HG03095 (cell line): ENCODE data around the gene ME1.
"Not testable (repeated sequence)": the region's sequence is repeated elsewhere in the genome, so short reads cannot be mapped to it uniquely, and the experiment has no call there.

ENCODE experiments used
- ATAC-seq: cut with Tn5 transposase; IDR thresholded peaks from one replicate; pipeline ENCODE4 v1.9.1; 2021; ENCODE audit warnings: moderate library complexity; ENCODE audit not compliant: unreplicated experiment

The ME1 gene

GRCh38 chr6:83359638-83360037 lies 71.2 kb downstream of the ME1 start:
- no peak for ATAC-seq

DNA sequence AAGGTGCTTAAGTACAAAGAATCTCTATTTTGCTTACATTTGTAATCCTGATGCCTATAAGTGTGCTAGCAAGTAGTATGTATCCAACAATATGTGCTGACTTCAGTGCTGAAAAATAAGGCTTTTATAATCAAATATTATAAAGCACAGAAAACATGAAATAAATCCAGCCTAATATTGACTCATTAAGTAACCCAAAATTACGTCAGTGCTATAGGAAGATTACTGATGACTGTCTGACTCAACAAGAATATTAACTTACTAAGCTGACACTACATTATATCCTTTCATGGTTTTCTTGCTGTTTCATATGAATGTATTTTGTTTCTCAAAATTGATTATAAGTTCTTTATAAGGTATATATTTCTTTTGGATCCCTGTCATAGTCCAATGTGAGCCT lies 76.1 kb downstream of the ME1 start:
- ATAC-seq, result no peak

DNA sequence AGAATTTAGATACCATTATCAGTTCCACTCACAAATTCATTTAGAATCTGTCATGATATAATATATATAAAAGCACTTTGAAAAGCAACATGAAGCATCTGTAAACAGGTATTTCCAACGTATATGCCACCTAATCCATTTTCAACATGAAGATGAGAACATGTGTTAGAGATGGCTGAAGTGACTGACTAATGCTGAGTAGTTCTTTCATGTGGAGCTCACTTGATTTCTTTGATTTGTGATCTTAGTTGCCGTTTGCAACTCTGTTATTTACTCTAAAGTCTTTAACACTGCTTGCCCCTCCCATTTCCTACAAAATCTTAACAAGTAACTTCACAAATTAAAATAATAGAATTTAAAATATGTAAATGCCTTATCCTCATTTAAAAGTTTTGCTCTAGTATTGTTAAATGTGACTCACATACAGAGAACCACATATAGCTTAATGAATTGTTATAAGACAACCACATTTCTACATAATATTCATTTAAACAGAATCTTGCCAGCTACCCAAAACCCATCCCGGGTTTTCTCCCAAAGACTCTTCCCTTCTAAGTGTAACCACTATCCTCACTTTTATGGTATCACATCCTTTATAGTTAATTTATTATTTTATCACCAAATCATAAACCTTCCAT lies 78.3 kb downstream of the ME1 start:
- no peak for ATAC-seq

DNA sequence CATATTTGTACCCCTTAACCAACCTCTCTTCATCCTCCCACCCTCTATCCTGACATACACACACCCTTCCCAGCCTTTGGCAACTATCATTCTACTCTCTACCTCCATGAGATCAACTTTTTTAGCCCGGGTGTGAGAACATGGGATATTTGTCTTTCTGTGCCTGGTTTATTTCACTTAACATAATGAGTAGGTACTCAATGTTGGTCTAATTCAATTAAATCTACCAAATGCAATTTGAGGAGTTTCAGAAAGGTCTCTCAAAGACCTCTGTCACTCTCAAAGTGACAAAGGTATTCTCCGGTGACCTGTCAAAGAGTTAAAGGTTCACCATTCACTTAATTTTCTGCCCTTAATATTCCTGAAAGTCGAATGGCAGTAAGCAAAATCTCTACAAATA lies 87.7 kb downstream of the ME1 start:
- no peak for ATAC-seq

- no peak for ATAC-seq
Observed at GRCh38 chr6:83341765-83342164, 89.1 kb downstream of the ME1 start.

DNA sequence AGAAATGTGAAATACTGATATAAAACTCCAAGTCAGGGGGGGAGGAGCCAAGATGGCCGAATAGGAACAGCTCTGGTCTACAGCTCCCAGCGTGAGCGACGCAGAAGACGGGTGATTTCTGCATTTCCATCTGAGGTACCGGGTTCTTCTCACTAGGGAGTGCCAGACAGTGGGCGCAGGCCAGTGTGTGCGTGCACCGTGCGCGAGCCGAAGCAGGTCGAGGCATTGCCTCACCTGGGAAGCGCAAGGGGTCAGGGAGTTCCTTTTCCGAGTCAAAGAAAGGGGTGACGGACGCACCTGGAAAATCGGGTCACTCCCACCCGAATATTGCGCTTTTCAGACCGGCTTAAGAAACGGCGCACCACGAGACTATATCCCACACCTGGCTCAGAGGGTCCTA lies 96.9 kb downstream of the ME1 start:
- ATAC-seq, result not testable (repeated sequence)

DNA sequence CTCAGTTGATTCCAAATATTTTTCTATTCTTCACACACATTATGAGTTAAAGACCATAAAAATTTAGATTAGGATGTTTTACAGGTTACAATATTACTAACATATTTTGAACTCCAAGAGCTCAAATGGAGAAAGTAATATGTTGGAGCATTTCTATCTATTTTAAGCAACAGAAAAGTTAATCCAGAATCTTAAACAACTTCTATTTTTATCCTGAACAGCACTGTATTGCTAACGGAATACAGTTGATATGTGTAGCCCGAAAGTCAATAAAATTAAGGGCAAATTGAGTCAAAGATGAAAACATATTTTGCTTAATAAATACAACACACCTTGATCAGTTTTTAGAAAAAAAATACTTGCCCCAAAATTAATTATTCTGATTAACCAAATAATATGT lies 97.4 kb downstream of the ME1 start:
- no peak for ATAC-seq

GRCh38 chr6:83314693-83315092 lies 116.2 kb downstream of the ME1 start:
- no peak for ATAC-seq

DNA sequence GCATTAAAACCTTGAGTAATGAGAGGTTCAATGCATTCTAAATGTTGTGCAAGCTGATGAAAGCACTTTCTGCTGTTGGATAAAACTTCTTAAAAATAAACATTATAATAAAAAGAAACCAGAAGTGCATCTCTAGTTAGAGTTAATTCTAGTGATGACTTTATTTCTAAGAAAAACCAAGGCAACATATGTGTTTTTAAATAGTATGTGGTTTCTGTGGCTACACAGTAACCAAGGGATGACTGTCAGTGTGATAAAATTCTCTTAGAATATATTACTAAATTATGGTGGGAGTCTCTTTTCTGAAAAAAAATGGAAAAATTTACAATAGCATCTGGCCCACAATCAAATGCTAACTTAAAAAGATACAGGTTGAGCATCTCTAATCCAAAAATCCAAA lies 117.0 kb downstream of the ME1 start:
- no peak for ATAC-seq

- ATAC-seq, result no peak
Observed at GRCh38 chr6:83311231-83311630, 119.6 kb downstream of the ME1 start.

DNA sequence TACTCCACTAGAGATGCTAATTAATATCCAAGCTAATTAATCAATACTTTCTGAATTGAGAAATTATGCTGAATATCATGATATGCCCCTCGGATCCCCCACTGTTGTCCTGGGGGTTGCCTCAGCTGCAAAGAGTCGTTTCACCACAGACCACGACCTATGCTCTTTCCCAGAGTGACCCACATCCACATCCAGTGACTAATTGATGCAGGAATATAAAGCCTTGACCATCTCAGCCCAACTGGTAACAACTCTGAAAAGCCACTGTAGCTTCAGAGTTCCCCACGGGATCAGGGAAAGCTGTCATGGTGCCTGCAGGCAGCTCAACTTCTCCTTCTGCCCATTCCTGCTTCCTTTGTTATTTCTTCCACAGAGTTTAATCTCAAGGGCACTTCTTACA lies 120.8 kb downstream of the ME1 start:
- ATAC-seq, result no peak

- ATAC-seq, result no peak
Observed at GRCh38 chr6:83309344-83309743, 121.5 kb downstream of the ME1 start.

GRCh38 chr6:83308833-83309232 lies 122.0 kb downstream of the ME1 start:
- no peak for ATAC-seq

DNA sequence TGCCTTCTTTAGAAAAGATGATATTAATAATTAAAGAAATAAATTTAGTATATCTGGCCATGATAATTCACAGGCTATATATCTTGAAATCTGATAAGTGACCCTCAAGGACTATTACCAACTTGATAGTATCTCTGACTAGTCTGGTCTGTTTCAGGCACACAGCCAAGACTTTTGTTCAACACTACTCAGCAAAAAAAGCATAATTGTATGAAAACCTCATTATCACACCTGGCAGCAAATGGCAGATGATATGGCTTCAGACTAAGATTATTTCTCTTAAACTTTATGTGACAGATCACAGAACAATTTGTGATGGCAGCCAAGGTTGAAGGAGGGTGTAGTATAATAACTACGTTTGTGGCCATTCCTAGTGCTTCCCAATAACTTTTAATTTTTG lies 123.0 kb downstream of the ME1 start:
- ATAC-seq, result no peak

DNA sequence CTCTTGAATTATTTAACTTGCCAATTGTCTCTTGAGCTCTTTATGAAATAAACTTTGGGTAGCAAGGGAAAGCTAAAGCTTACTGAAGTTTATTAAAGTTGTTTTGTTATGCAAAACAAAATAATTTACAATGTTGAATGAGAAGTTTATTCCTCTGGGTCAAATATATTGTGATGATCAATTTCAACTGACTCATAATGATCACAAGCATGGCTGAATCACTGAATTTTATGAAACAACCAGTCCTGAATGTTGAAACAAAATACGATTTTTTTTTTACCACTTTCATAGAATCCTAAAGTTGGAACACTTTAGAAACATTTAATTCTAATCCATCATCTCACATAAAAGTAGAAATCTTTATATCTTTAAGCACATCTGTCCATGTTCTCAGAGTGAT lies 127.4 kb downstream of the ME1 start:
- no peak for ATAC-seq

GRCh38 chr6:83294676-83295075 lies 136.2 kb downstream of the ME1 start:
- no peak for ATAC-seq

GRCh38 chr6:83292900-83293843 lies 137.7 kb downstream of the ME1 start:
- peak; percentile 86 for ATAC-seq

DNA sequence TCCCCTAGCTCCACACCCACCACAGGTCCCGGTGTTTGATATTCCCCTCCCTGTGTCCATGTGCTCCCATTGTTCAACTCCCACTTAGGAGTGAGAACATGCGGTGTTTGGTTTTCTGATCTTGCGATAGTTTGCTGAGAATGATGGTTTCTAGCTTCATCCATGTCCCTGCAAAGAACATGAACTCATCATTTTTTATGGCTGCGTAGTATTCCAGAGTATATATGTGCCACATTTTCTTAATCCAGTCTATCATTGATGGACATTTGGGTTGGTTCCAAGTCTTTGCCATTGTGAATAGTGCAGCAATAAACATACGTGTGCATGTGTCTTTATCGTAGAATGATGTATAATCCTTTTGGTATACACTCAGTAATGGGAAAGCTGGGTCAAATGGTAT lies 143.6 kb downstream of the ME1 start:
- not testable (repeated sequence) for ATAC-seq

DNA sequence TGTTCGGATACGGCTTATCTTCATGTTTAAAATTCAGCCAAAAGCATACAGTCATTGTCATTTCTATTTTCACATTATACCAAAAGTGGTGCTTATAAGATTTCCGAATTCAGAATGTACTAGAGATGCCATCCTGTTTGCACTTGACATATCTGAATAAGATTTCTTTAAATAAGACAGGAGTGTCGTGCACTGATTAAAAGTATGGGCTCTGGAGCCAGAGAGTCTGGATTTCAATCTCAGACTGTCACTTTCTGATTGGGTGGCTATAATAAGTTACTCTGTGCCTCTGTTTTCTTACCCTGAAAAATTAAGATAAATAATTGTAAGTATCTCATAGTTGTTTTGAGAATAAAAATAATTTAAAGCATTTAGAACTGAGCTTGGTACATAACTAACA lies 144.9 kb downstream of the ME1 start:
- no peak for ATAC-seq

GRCh38 chr6:83273596-83273995 lies 157.3 kb downstream of the ME1 start:
- no peak for ATAC-seq

DNA sequence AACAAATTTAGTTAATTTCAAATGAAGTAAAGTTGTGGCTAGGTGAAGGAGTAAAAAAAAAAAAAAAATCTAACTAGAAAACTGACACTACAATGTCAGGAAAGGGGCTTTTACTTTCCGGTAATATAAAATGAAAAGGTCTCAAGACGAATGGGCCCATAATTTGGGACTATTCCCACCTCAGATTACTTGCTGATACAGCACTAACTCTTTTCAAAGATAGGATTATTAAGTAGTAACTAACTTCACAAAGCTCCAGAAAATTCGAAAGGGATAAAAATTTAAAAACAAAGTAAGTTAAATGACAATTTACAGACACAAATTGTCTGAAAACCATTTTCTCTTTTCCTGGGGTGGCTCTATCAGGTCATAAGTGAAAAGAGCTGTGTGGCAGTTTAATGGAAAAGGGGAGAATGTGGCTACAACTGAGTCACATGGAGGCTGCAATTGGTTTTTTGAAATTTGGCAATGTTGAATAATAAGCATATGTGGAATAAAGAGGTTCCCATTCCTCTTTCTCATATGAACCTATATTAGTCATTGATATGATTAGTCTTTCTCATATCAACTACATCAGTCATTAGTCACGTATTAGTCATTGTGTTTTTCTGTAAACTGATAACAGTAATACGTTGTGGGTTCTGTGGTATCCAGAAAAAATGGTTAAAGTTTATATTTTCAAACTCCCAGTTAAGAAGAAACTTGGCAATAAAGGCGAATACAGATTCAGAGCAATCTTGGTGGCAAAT lies 159.7 kb downstream of the ME1 start:
- no peak for ATAC-seq

GRCh38 chr6:83265384-83265783 lies 165.5 kb downstream of the ME1 start:
- ATAC-seq, result no peak
